Activated CD8-positive, alpha-beta memory T cell treated with anti-CD3 and anti-CD28 coated beads for 48 hours (primary cell): ENCODE data around the gene C1QTNF6.
A peak's percentile ranks its signal among the peaks of the same experiment; 100 is the strongest.
"Not testable (repeated sequence)": the region's sequence is repeated elsewhere in the genome, so short reads cannot be mapped to it uniquely, and the experiment has no call there.

Source experiments
- DNase-seq, 3 experiments: peaks; one replicate each; pipeline ENCODE4 v3.0.0-alpha.2; 2020; ENCODE audit warnings: low read depth in 2 of 3, low spot score in 2 of 3

C1QTNF6 gene

GRCh38 chr22:37177755-37178154 lies 10.3 kb downstream of the C1QTNF6 start:
- no peak for DNase-seq

GRCh38 chr22:37177221-37177620 lies 10.8 kb downstream of the C1QTNF6 start:
- DNase-seq: no peak

DNA sequence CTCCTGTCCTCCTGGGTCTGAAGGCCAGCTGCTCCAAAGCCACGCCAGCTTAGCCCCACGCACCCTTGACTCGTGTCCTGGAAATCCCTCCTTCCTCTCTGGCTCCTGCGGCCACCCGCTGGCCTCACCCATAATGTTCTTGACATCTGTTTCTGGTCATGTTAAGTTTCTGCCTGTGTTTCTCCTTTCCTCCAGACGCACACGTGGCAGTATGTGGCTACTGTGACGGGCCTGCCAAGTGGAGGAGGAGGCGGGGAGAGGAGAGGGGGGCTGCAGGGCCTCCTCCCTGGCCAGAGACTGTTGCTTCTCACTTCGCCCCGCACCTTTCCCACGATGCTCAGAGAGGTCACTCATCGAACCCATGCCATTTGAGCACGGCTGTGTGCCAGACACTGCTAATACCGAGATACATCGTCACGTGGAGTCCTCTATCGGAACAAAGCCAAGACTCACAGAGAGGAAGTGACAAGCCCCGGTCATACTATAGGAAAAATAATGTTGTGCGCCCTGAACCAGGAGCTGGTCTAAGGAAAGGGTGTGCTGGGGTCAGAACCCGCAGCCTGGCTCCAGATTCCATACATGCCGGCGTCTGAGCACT lies 11.5 kb downstream of the C1QTNF6 start:
- DNase-seq: no peak

- no peak for DNase-seq
These were observed 12.4 kb downstream of the C1QTNF6 start for GRCh38 chr22:37175414-37176281.

DNA sequence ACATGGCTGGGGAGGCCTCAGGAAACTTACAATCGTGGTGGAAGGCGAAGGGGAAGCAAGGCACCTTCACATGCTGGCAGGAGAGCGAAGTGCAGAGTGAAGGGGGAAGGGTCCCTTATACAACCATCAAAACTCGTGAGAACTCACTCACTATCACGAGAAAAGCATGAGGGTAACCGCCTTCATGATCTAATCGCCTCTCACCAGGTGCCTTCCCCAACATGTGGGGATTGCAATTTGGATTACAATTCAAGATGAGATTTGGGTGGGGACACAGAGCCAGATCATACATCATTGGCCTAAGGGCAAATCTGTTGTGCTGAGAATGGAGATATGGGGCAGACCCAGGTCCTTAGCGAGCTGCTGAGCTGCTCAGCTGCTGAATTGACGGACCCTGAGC lies 13.1 kb downstream of the C1QTNF6 start:
- DNase-seq: no peak

DNA sequence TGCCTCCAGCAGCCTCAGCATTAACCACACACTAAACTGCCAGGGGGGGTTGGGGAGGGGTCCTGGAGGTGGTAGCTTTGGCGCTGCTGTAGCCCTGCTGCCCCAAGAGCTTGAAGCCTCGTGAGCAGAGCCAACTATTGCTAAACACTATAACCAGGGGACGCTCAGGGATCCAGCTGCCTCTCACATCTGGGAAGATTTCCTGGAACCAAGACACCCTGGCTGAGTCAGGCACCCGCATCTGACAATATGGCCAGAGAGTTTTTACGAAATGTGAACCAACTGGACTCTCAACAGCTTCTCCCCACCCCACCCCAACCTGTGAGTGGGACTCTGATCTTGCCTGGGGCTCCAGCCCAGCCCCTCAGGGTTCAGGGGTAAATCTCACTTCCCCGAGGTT lies 14.3 kb downstream of the C1QTNF6 start:
- no peak for DNase-seq

GRCh38 chr22:37172266-37173245 lies 15.5 kb downstream of the C1QTNF6 start:
- no peak for DNase-seq

- DNase-seq: no peak
These were observed 16.4 kb downstream of the C1QTNF6 start for GRCh38 chr22:37171662-37172061.

GRCh38 chr22:37170689-37171405 lies 17.2 kb downstream of the C1QTNF6 start:
- DNase-seq: not testable (repeated sequence)

- no peak for DNase-seq
These were observed 17.9 kb downstream of the C1QTNF6 start for GRCh38 chr22:37169947-37170688.

DNA sequence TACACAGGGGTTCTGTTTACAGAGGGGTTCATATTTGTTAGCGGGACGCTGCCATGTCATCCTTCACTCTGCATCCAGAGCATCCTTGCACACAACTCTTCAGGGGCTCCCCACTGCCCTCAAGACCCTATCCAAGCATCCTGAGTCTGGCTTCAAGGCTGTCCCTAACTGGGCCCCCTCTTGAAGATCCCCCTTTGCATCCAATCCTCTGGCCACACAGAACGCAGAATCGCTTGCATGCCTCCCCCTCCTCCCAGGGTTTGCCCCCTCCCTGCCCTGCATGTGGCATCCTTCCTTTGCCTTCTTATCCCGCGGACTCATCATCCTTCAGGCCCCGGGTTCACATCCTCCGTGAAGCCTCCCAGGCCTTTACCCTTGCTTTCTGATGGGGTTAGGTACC lies 18.6 kb downstream of the C1QTNF6 start:
- no peak for DNase-seq

DNA sequence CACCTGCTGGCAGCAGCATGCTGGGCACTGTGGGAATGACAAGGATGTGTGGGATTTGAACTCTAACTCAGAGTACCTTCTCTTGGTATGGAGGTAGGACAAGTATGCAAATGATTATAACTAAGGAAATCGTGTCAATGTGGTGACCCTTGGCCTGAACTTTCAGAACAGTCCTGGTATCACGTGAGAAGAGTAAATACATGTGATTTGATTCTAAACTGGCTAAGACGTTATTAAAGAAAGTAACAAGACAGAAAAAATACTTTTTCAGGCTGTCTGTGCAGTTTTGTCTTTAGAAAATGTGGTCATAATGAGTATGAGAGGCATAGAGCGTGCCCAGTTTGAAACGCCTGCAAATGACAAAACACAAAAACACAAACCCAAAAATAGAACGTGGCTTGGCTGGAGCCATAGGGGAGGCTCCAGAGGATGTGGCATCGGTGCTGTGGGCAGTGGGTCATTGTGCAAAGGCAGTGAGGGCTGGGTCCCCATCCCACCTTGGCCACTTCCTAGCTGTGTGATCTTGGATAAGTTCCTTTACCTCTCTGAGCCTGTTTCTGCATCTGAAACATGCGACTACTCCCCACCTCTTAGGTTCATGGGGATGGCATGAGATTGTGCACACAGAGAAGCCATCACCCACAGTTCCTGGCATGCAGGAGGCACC lies 19.9 kb downstream of the C1QTNF6 start:
- no peak for DNase-seq

DNA sequence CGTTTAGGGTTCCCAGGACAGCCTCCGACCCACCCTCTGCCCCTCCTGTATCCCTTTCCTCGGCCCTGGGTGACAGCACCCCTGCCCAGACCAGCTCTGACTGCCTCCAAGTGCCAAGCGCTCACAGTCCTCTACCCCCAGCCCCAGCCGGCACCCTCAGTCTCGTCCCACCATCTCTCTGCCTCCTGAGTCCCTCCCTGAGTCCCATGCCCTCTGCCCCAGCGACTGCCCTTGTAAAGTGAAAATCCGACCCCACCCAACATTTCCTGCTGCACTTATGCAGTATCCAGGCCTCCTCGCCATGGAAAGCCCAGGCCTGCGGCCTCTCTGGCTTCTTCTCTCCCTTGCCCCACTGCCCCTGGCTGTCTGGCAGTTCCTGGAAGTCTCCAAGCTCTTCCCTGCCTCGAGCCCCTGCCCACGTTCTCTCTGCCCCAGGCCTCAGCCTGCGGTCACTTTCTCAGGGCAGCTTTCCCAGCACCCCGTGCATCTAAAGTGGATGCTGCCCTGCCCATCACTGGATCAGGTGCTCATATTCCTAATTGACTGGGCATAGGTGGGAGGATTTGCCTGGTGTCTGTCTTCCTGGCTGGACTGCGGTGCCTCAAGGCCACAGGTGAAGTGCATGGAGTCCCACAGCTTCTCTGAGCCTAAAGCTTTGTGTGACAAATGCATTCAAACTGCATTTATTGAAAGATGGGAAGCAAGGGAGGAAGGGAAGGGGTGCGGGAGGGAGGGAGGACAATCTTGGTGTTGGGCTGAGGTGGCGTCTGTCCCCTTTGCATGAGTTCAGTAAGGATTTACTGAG lies 20.7 kb downstream of the C1QTNF6 start:
- no peak for DNase-seq

GRCh38 chr22:37166675-37167066 lies 21.4 kb downstream of the C1QTNF6 start:
- peak; percentile 70 to 81 (median 79) for DNase-seq

- DNase-seq: no peak
These were observed 21.9 kb downstream of the C1QTNF6 start for GRCh38 chr22:37165940-37166674.

GRCh38 chr22:37165066-37165465 lies 23.0 kb downstream of the C1QTNF6 start:
- no peak for DNase-seq

- DNase-seq: no peak
These were observed 23.6 kb downstream of the C1QTNF6 start for GRCh38 chr22:37164505-37164887.
